Endothelial cell of umbilical vein (primary cell): ENCODE results near the gene WDR27. TPM values are rescaled to one million over a fixed set of nuclear protein-coding genes. Genes with fewer than 3 reads are reported as not detected.

Source experiments
- BruUV-seq: library from RNA; stranded (reverse); fragments of 400-500 nt; replicated peaks from 2 replicates; lab custom pipeline; 2021; lab: Mats Ljungman, UMichigan
- CTCF ChIA-PET: fragments of 300-600, 350-600 bp; sonication (Branson Sonifier 250); formaldehyde crosslinking; loops from one replicate; lab custom pipeline; 2021; ENCODE audit warnings: antibody characterized with exemption, inconsistent platforms; lab: Charles Lee
- POLR2A ChIA-PET: fragments of 300-600, 350-600 bp; sonication (Branson Sonifier 250); formaldehyde crosslinking; loops from one replicate; lab custom pipeline; 2021; ENCODE audit warnings: antibody characterized with exemption, inconsistent platforms; lab: Charles Lee
- DNase-seq: peaks from one replicate; pipeline ENCODE4 v3.0.0-alpha.2; 2011; ENCODE audit warnings: low read depth, low spot score
- FAIRE-seq: peaks from 2 replicates; lab custom pipeline; 2011; peaks lifted over from hg19 to GRCh38; lab: Jason Lieb, UNC
- H2AFZ ChIP-seq: 2 replicates; pipeline ENCODE4 v1.6.0; 2012; ENCODE audit warnings: low read depth, low read length, control low read depth, inconsistent platforms
- H3K27ac ChIP-seq: 2 replicates; pipeline ENCODE4 v1.5.1; 2011; ENCODE audit warnings: low read depth, mild to moderate bottlenecking, control low read depth, low read length, moderate library complexity; ENCODE audit not compliant: insufficient read depth
- H3K27me3 ChIP-seq, 2 experiments: 2 replicates each; pipeline versions ENCODE4 v1.6.0 to v1.6.1; 2011; ENCODE audit warnings: low read length in 2 of 2, mixed read lengths in 1 of 2; ENCODE audit not compliant: control insufficient read depth in 2 of 2, insufficient read depth in 2 of 2
- H3K36me3 ChIP-seq, 2 experiments: 2 replicates in 1 of 2; 3 replicates in 1 of 2; pipeline ENCODE4 v1.5.1; 2011; ENCODE audit warnings: low read length in 2 of 2, mild to moderate bottlenecking in 1 of 2, moderate library complexity in 1 of 2; ENCODE audit not compliant: control insufficient read depth in 2 of 2, insufficient read depth in 2 of 2; ENCODE audit errors: extremely low read depth in 1 of 2
- H3K4me1 ChIP-seq: 3 replicates; pipeline ENCODE4 v1.5.1; 2011; ENCODE audit warnings: mild to moderate bottlenecking, low read length; ENCODE audit not compliant: control insufficient read depth, insufficient read depth; ENCODE audit errors: extremely low read depth
- H3K4me2 ChIP-seq: 2 replicates; pipeline ENCODE4 v1.6.1; 2011; ENCODE audit warnings: low read length, control low read depth, mixed read lengths; ENCODE audit not compliant: insufficient read depth
- H3K4me3 ChIP-seq, 3 experiments: fragments of 200-600 bp in 1 of 3; sonication (generic), shearing (Covaris generic) in 1 of 3; replicated peaks in 1 of 3; 2 replicates each; pipeline ENCODE4 v1.5.1; 2011 to 2016; ENCODE audit warnings: control low read depth in 3 of 3, low read length in 3 of 3, mild to moderate bottlenecking in 2 of 3, inconsistent platforms in 1 of 3, low read depth in 1 of 3, moderate library complexity in 1 of 3; ENCODE audit not compliant: insufficient read depth in 1 of 3
- H3K79me2 ChIP-seq: 2 replicates; pipeline ENCODE4 v1.6.0; 2012; ENCODE audit warnings: low read length, inconsistent platforms; ENCODE audit not compliant: control insufficient read depth, insufficient read depth
- H3K9ac ChIP-seq: replicated peaks from 2 replicates; pipeline ENCODE3; 2011; ENCODE audit warnings: low read length, control low read depth; ENCODE audit not compliant: insufficient read depth; ENCODE audit errors: extremely low read depth
- H3K9me1 ChIP-seq: replicated peaks from 3 replicates; pipeline ENCODE4 v1.6.0; 2011; ENCODE audit warnings: mild to moderate bottlenecking, low read length; ENCODE audit not compliant: control insufficient read depth, insufficient read depth; ENCODE audit errors: extremely low read depth
- H3K9me3 ChIP-seq: replicated peaks from 2 replicates; pipeline ENCODE4 v1.5.1; 2012; ENCODE audit warnings: low read length, inconsistent platforms; ENCODE audit not compliant: control insufficient read depth, insufficient read depth
- H4K20me1 ChIP-seq: replicated peaks from 2 replicates; pipeline ENCODE3; 2011; ENCODE audit warnings: mild to moderate bottlenecking, low read length; ENCODE audit not compliant: control insufficient read depth, insufficient read depth; ENCODE audit errors: extremely low read depth
- CTCF ChIP-seq, 2 donors: IDR thresholded peaks; 1 replicate in 1 of 2; 2 replicates in 1 of 2; pipeline ENCODE4 v1.5.1; 2011; ENCODE audit warnings: low read length in 2 of 2, mild to moderate bottlenecking in 2 of 2, moderate library complexity in 2 of 2, control low read depth in 1 of 2, inconsistent platforms in 1 of 2, low read depth in 1 of 2; ENCODE audit not compliant: insufficient read depth in 1 of 2; ENCODE audit errors: extremely low read depth in 1 of 2
- EZH2 ChIP-seq: IDR thresholded peaks from 2 replicates; pipeline ENCODE4 v1.6.1; 2012; ENCODE audit warnings: borderline replicate concordance, low read depth, mild to moderate bottlenecking, moderate library complexity, low read length, inconsistent platforms; ENCODE audit not compliant: severe bottlenecking
- FOS ChIP-seq: IDR thresholded peaks from 2 replicates; pipeline ENCODE4 v1.6.1; 2011; ENCODE audit warnings: mild to moderate bottlenecking, low read length, moderate library complexity, borderline replicate concordance; ENCODE audit not compliant: insufficient read depth
- GATA2 ChIP-seq: IDR thresholded peaks from 2 replicates; pipeline ENCODE4 v1.7.0; 2011; ENCODE audit warnings: low read depth, mild to moderate bottlenecking, moderate library complexity, mixed read lengths, low read length; ENCODE audit not compliant: insufficient read length, insufficient read depth
- JUN ChIP-seq: IDR thresholded peaks from 2 replicates; pipeline ENCODE4 v1.6.1; 2011; ENCODE audit warnings: borderline replicate concordance, low read depth; ENCODE audit not compliant: insufficient read length, insufficient read depth
- MYC ChIP-seq: IDR thresholded peaks from one replicate; pipeline ENCODE4 v1.6.1; 2011; ENCODE audit warnings: mild to moderate bottlenecking, low read depth, low read length
- POLR2A ChIP-seq: IDR thresholded peaks from 2 replicates; pipeline ENCODE4 v1.6.1; 2012; ENCODE audit warnings: low read depth, mild to moderate bottlenecking, control low read depth, low read length
- POLR2AphosphoS5 ChIP-seq: IDR thresholded peaks from 2 replicates; pipeline ENCODE4 v1.6.1; 2012; ENCODE audit warnings: low read depth, mild to moderate bottlenecking, control low read depth, low read length, moderate library complexity; ENCODE audit not compliant: insufficient read depth
- dilution Hi-C: fragments of 300-500 bp; cut with MboI; formaldehyde crosslinking; loops from one replicate; pipeline ENCODE4 v1.15.0; 2019; ENCODE audit warnings: low sequenced_read_pairs; ENCODE audit not compliant: extremely low pct_ligation_motif_present
- intact Hi-C: fragments of 100-400 bp; cut with micrococcal nuclease; formaldehyde crosslinking; loops from one replicate; pipeline ENCODE4 v1.10.0; 2022
- polyA plus RNA-seq, 4 experiments: library from polyadenylated mRNA; depleted of rRNA in 3 of 4; stranded (reverse) in 3 of 4; unstranded in 1 of 4; fragments of >200 nt; gene quantifications; 2 replicates each; pipeline versions ENCODE4 v1.2.1 to v1.2.3, GENCODE V29; 2011 to 2012; ENCODE audit warnings: missing spikeins in 1 of 4
- total RNA-seq: library from RNA; stranded (reverse); gene quantifications from 2 replicates; pipeline ENCODE4 v1.2.3, GENCODE V29; 2021
- TF ChIP-seq, protein P1 (sequence below): IDR thresholded peaks from 2 replicates; pipeline ENCODE4 v1.6.1; 2011; ENCODE audit not compliant: insufficient read depth, insufficient read length

WDR27 gene
- total and polyA plus RNA-seq, 2 donors (not counting 3 experiments of a cell fraction or from before 2014, with no cell fraction given): 60.1 to 69.7 TPM

DNA sequence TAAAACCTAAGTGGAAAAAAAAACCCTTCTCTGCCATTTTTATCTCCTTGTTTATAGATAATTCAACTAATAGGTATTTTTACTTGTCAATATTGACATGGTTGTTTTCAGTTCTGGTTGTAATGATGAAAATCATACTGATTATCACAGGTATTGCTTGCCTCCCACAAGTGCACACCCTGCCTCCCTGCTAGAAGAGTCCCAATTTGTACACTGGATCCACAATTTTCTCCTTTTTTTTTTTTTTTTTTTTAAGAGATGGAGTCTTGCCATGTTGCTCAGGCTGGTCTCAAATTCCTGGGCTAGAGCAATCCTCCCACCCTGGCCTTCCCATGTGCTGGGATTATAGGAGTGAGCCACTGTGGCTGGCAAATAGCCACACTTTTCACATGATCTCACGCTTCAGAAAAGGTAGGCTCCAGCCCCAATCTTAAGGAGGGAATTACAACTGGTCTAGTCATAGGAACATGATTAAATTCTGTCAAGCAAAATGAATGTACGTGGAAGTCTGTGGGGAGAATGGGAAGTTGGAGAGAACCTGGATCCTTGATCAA lies 37.2 kb upstream of the WDR27 start:
- intact Hi-C loops (no loop called here), dilution Hi-C loops (no loop called here)
- Histone ChIP-seq H3K4me1 (no peaks in the 10 kb centered on the region), H3K4me3 (no peak overlapping the region), H3K9me1 (no peaks in the 10 kb centered on the region), H3K36me3 (no peaks in the 10 kb centered on the region), H3K79me2 (no peaks in the 10 kb centered on the region), H2AFZ (no peak overlapping the region), H3K9ac (no peak overlapping the region), H3K27ac (no peak overlapping the region), H3K27me3 (peaks cover 0 to 8% of the 10 kb centered on the region in 2 experiments), H3K4me2 (no peak overlapping the region), H4K20me1 (no peaks in the 10 kb centered on the region), H3K9me3 (no peaks in the 10 kb centered on the region)
- DNase-seq: no peak
- BruUV-seq: no TSS peak
- FAIRE-seq: no peak
- ChIA-PET CTCF (no interaction called here), POLR2A (no interaction called here)
- TF ChIP-seq MYC: no peak
- TF ChIP-seq, protein P1, sequence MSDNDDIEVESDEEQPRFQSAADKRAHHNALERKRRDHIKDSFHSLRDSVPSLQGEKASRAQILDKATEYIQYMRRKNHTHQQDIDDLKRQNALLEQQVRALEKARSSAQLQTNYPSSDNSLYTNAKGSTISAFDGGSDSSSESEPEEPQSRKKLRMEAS: no peak
- no peak for TF ChIP-seq CTCF (IDR thresholded peaks at IDR 0.05; ENCODE audit: extremely low read depth in 1 of 2, insufficient read depth in 1 of 2, low read depth in 1 of 2, low read length in 2 of 2)
- no peak for TF ChIP-seq GATA2
- no peak for TF ChIP-seq JUN
- no peak for TF ChIP-seq FOS
- no peak for TF ChIP-seq POLR2A
- no peak for TF ChIP-seq POLR2AphosphoS5
- no peak for TF ChIP-seq EZH2
